K562 (cell line): ENCODE results near the gene SNRPA.

Experiments
- ATF6 ChIP-seq: sonication (generic); formaldehyde crosslinking; IDR thresholded peaks from 2 replicates; pipeline ENCODE4 v1.4.0; 2020; ENCODE audit warnings: mild to moderate bottlenecking, missing genetic modification reagents
- CBFB ChIP-seq: sonication (generic); formaldehyde crosslinking; IDR thresholded peaks from 2 replicates; pipeline ENCODE4 v1.4.0; 2020; ENCODE audit warnings: mild to moderate bottlenecking, missing genetic modification reagents
- CTCF ChIP-seq, 3 experiments: IDR thresholded peaks in 2 of 3; conservative IDR thresholded peaks in 1 of 3; 2 replicates each; pipeline ENCODE4 v1.5.1; 2011 to 2012; ENCODE audit warnings: low read length in 3 of 3, mild to moderate bottlenecking in 3 of 3, control low read depth in 2 of 3, improper control_type of control experiment in 1 of 3, inconsistent platforms in 1 of 3, low read depth in 1 of 3, mixed read lengths in 1 of 3, moderate library complexity in 1 of 3; ENCODE audit not compliant: insufficient read depth in 2 of 3
- MAFK ChIP-seq: IDR thresholded peaks from 2 replicates; pipeline ENCODE4 v1.6.1; 2011; ENCODE audit warnings: low read length, improper control_type of control experiment
- NCOA1 ChIP-seq: fragments of 450-650 bp; IDR thresholded peaks from 2 replicates; pipeline ENCODE4 v1.6.1; 2016; ENCODE audit warnings: low read depth
- RFX5 ChIP-seq: IDR thresholded peaks from 2 replicates; pipeline ENCODE4 v1.6.1; 2011; ENCODE audit warnings: low read depth, mild to moderate bottlenecking, improper control_type of control experiment, low read length
- ZNF140 ChIP-seq: fragments of 250-450 bp; sonication (Bioruptor Pico); IDR thresholded peaks from 2 replicates; pipeline ENCODE4 v1.8.0; 2021; ENCODE audit warnings: moderate library complexity, mild to moderate bottlenecking, inconsistent platforms
- ZNF274 ChIP-seq: IDR thresholded peaks from 2 replicates; pipeline ENCODE4 v1.6.1; 2011; ENCODE audit warnings: low read depth, mild to moderate bottlenecking, low read length, moderate library complexity, borderline replicate concordance
- ZNF395 ChIP-seq: fragments of 200-800 bp; sonication (Bioruptor generic); IDR thresholded peaks from 2 replicates; pipeline ENCODE4 v1.6.1; 2017; ENCODE audit warnings: missing genetic modification characterization, missing compliant biosample characterization
- ZNF79 ChIP-seq: fragments of 250-450 bp; sonication (Bioruptor Pico); IDR thresholded peaks from 2 replicates; pipeline ENCODE4 v1.4.0; 2020; ENCODE audit warnings: low read depth, mild to moderate bottlenecking, moderate library complexity

- TF ChIP-seq CTCF (IDR thresholded peaks at IDR 0.05 in 2 of 3, conservative IDR thresholded peaks at IDR 0.05 in 1 of 3; ENCODE audit: insufficient read depth in 2 of 3, low read depth in 1 of 3, low read length in 3 of 3), result no peak
- no peak for TF ChIP-seq CBFB (CRISPR knock-in tag)
- TF ChIP-seq ZNF79 (CRISPR knock-in tag), result no peak
- TF ChIP-seq RFX5, result no peak
- TF ChIP-seq NCOA1, result no peak
- TF ChIP-seq ZNF395, result no peak
- TF ChIP-seq MAFK, result no peak
- TF ChIP-seq ZNF140 (CRISPR knock-in tag), result no peak
- no peak for TF ChIP-seq ATF6 (CRISPR knock-in tag)
- no peak for TF ChIP-seq ZNF274
These were observed 50.7 kb downstream of the SNRPA start for GRCh38 chr19:40801426-40802299.
